AG04450 (cell line): ENCODE data around the gene ERCC1. TPM values are rescaled to one million over a fixed set of nuclear protein-coding genes. Genes with fewer than 3 reads are reported as not detected.

Source experiments
- CTCF ChIA-PET: fragments of 300-600, 350-600 bp; formaldehyde crosslinking; extraction: SDS; loops from one replicate; lab custom pipeline; 2022; ENCODE audit warnings: antibody characterized with exemption, inconsistent platforms; lab: Charles Lee
- POLR2A ChIA-PET: fragments of 350-600 bp; formaldehyde crosslinking; extraction: SDS; loops from one replicate; lab custom pipeline; 2021; ENCODE audit warnings: antibody characterized with exemption, inconsistent platforms; lab: Yijun Ruan, JAX
- DNase-seq: peaks from one replicate; pipeline ENCODE4 v3.0.0-alpha.2; 2011; ENCODE audit warnings: low read depth, low spot score
- H3K27ac ChIP-seq: one replicate; pipeline ENCODE4 v1.5.1; 2012; ENCODE audit warnings: low read depth, low read length, control low read depth
- H3K27me3 ChIP-seq: one replicate; pipeline ENCODE4 v1.6.0; 2012; ENCODE audit warnings: low read length; ENCODE audit not compliant: control insufficient read depth, insufficient read depth
- H3K4me3 ChIP-seq: 2 replicates; pipeline ENCODE4 v1.5.1; 2011; ENCODE audit warnings: mild to moderate bottlenecking, low read depth, low read length, control low read depth
- H3K9me3 ChIP-seq: 2 replicates; pipeline ENCODE4 v1.5.1; 2012; ENCODE audit warnings: low read length; ENCODE audit not compliant: control insufficient read depth, insufficient read depth
- polyA plus RNA-seq: library from polyadenylated mRNA; depleted of rRNA; stranded (reverse); fragments of >200 nt; gene quantifications from 2 replicates; pipeline ENCODE4 v1.2.3, GENCODE V29; 2011
- TF ChIP-seq, protein P1 (sequence below): IDR thresholded peaks from 2 replicates; pipeline ENCODE4 v1.5.1; 2011; ENCODE audit warnings: low read depth, low read length, control low read depth, inconsistent platforms

The ERCC1 gene
- polyA plus RNA-seq, 1 experiment, result 75.8 TPM

DNA sequence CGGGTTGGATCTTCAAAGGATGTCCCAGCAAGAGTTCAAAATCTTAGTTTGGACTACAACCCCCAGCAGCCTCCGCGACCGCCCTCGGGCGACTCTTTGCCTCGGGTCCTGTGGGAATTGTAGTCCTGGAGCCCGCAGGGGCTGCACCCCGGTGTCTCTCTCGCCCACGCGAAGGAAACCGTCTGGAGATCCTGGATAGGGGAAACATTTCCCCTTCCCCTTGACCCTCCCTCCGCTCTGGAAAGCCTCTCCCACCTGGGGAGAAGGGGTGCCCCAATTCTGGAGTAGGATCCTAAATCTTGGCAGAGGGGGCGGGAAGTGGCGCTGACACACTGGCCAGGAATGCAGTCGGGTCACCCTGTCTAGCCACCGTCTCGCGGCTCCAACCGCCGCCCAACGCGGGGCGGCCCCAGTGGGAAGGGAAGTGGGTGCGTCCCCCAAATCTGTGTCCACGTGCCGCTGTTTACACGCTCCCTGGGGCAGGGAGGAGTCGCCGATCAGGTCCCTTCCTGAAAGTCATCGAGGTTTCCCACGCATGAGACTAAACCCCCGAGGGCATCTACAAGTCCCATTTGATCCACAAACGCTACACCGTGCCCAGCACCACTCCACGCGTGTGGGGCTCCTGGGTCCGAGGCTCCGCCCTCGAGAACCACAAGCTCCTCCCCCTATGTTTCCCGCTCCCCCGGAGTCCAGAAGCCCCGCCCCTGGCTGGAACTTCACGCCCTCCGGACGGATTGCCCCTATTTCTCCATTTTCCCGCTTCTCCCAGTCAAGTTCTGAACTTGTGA, 18.1 kb downstream of the ERCC1 start:
- Histone ChIP-seq H3K4me3 (peak overlapping the region; percentile 86), H3K27me3 (no peaks in the 10 kb centered on the region), H3K9me3 (no peaks in the 10 kb centered on the region; the same call in 1 of the 2 replicates), H3K27ac (peak overlapping the region; percentile 89)
- CTCF ChIA-PET, result no interaction called here
- POLR2A ChIA-PET, result interaction anchor here (1.0 kb wide), 2 partner anchors 10 to 18 kb away, joined by 3 to 9 read pairs; partner anchors contain the start of gene ERCC1
- DNase-seq, result no peak
- TF ChIP-seq, protein P1, sequence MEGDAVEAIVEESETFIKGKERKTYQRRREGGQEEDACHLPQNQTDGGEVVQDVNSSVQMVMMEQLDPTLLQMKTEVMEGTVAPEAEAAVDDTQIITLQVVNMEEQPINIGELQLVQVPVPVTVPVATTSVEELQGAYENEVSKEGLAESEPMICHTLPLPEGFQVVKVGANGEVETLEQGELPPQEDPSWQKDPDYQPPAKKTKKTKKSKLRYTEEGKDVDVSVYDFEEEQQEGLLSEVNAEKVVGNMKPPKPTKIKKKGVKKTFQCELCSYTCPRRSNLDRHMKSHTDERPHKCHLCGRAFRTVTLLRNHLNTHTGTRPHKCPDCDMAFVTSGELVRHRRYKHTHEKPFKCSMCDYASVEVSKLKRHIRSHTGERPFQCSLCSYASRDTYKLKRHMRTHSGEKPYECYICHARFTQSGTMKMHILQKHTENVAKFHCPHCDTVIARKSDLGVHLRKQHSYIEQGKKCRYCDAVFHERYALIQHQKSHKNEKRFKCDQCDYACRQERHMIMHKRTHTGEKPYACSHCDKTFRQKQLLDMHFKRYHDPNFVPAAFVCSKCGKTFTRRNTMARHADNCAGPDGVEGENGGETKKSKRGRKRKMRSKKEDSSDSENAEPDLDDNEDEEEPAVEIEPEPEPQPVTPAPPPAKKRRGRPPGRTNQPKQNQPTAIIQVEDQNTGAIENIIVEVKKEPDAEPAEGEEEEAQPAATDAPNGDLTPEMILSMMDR, result no peak

DNA sequence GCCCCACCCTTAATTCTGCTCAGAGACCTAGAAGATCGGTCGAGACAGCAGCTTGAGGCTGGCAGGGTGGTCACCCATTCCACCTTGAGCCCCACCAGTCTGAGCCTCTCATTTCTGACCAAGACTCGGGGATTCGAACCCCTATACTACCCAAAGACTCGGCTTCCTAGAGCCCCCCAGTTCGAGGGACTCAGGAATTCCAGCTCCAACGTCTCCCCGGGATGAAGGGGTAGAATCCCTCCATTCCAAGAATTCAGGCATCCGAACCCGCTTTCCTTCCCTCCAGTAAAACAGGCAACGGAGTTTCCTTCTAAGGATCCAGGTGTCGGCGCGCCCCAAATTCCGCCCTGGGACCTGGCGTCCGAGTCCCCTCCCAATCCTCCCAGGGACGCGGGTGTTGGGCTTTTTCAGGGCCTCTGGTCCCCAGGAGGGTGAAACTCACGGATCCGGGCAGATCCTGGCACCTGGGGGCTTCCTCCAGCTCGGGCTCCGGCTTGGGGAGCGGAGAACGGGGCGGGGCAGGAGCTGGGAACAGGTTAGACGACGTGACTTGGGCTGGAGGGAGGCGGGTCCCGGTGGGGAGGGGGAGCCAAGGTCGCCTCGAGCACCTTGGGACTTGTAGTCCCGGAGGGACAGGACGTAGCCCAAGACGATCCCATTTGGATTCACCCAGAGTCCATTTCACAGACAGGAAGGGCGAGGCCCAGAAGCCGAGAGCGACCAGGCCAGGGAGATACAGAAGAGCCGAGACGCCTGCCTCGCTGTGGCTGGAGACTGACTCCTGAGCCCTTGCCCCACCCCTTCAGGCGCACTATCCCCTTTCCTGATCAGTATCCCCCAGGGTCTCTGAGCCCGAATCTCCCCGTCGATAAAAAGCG, 18.9 kb downstream of the ERCC1 start, which contains the start of gene PPP1R13L:
PPP1R13L (minus strand) TSS at position 513 of the 878 bp plus-strand sequence. CDS start 6,751 bp downstream, outside the sequence.
- DNase-seq, result no peak
- peak within 1 kb of the TSS; percentile 86 for H3K4me3 ChIP-seq
- TF ChIP-seq, protein P1, result no peak
- peak within 1 kb of the TSS; percentile 89 for H3K27ac ChIP-seq
- CTCF ChIA-PET, result interaction anchor here (1.0 to 2.6 kb wide), 4 partner anchors 34 to 81 kb away, joined by 3 to 12 read pairs (median 3); no protein-coding TSS in a partner anchor
- no peaks in the 10 kb centered on the region; the same call in 1 of the 2 replicates for H3K9me3 ChIP-seq
- no peaks in the 10 kb centered on the region for H3K27me3 ChIP-seq
- POLR2A ChIA-PET, result interaction anchor here (0.6 kb wide), 1 partner anchor 9 kb away, joined by 3 read pairs; no protein-coding TSS in a partner anchor

DNA sequence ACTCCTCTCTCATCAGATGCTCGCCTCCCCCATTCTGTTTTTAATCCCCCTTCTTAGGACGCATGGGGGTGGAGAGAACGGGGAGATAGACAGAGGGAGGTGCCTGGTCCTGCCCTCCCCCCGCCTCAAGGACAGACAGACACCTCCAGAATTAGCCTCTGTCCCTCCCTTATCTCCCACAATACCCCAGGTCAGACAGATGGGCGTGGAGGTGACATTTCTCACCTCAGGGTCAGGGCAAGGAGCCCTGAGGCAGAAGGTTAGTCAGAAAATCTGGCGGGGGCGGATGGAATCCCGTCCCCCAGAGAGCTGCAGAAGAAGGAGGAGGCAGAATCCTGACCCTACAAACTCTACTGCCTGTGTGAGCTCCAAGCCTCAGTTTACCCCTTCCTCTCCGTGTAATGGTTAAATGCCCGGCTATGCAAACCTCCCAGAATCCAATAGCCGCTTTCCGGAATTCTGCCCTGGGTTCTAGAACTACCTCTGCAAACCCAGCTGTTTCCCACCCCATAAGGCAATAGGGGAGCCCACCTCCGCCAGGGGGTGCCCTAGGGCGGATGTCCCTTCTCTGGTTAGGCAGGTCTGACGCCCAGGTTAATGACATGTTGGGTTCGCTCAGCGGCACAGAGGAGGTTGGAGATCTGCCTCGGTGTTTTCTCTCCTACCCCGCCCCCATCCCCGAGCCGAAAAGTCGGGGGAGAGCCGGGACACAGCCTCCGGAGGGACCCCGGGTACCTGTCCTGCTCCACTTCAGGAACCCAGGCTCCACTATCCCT, 19.7 kb downstream of the ERCC1 start:
- no peaks in the 10 kb centered on the region; the same call in 1 of the 2 replicates for H3K9me3 ChIP-seq
- CTCF ChIA-PET, result interaction anchor here (1.0 to 2.6 kb wide), 4 partner anchors 35 to 82 kb away, joined by 3 to 12 read pairs (median 3); no protein-coding TSS in a partner anchor
- no peak for DNase-seq
- POLR2A ChIA-PET, result interaction anchor here (0.6 to 0.7 kb wide), 2 partner anchors 10 to 31 kb away, joined by 3 read pairs; no protein-coding TSS in a partner anchor
- no peak overlapping the region for H3K27ac ChIP-seq
- H3K4me3 ChIP-seq, result peak overlapping the region; percentile 86
- TF ChIP-seq, protein P1, result peak; percentile 59
- no peaks in the 10 kb centered on the region for H3K27me3 ChIP-seq

DNA sequence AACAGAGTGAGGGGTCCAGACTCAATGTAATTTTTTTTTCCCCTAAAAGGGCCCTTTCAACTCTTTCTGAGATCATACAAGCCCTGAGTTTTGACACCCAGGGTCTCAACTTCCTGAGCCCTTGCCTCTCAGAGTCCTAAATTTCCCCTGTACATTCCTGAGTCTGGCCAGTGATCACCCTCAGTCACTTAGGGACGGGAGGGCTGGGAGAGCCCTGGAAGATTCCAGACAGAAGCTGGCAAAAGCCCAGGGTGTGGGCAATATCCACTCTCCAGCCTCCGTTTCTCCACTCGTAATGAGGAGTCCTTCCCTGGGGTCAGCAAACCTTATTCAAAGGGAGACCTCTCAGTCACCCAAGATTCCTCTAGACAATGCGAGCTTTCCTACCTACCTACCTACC, 20.4 kb downstream of the ERCC1 start:
- Histone ChIP-seq H3K9me3 (no peaks in the 10 kb centered on the region; the same call in 1 of the 2 replicates), H3K27ac (no peak overlapping the region), H3K4me3 (no peak overlapping the region), H3K27me3 (no peaks in the 10 kb centered on the region)
- CTCF ChIA-PET, result interaction anchor here (1.0 to 2.6 kb wide), 4 partner anchors 36 to 82 kb away, joined by 3 to 12 read pairs (median 4); no protein-coding TSS in a partner anchor
- POLR2A ChIA-PET, result interaction anchor here (0.7 kb wide), 1 partner anchor 30 kb away, joined by 3 read pairs; no protein-coding TSS in a partner anchor
- TF ChIP-seq, protein P1, result no peak
- no peak for DNase-seq
